Activated CD4-positive, alpha-beta memory T cell treated with anti-CD3 and anti-CD28 coated beads, Interleukin-2, amount 10 ng/mL, durations not matched to agents 7 days and 5 days (primary cell): ENCODE results near the gene RFFL. TPM values are rescaled to one million over a fixed set of nuclear protein-coding genes. Genes with fewer than 3 reads are reported as not detected.

ENCODE experiments used
- CTCF ChIA-PET: fragments of 350-600 bp; sonication (Branson Sonifier 250); formaldehyde crosslinking; loops from one replicate; lab custom pipeline; 2021; ENCODE audit warnings: antibody characterized with exemption, inconsistent platforms; lab: Charles Lee
- POLR2A ChIA-PET: fragments of 350-600 bp; sonication (Branson Sonifier 250); formaldehyde crosslinking; loops from one replicate; lab custom pipeline; 2021; ENCODE audit warnings: antibody characterized with exemption; lab: Charles Lee
- DNase-seq: peaks from one replicate; pipeline ENCODE4 v3.0.0-alpha.2; 2020
- H3K27ac Mint-ChIP-seq: one replicate; pipeline ENCODE4 v1.8.0; 2021; ENCODE audit warnings: mild to moderate bottlenecking, mixed read lengths
- H3K27me3 Mint-ChIP-seq: one replicate; pipeline ENCODE4 v1.8.0; 2021; ENCODE audit warnings: mixed read lengths
- H3K36me3 Mint-ChIP-seq: one replicate; pipeline ENCODE4 v1.8.0; 2021; ENCODE audit warnings: low read depth, mixed read lengths
- H3K4me1 Mint-ChIP-seq: one replicate; pipeline ENCODE4 v1.8.0; 2021; ENCODE audit warnings: mixed read lengths
- H3K4me3 Mint-ChIP-seq: one replicate; pipeline ENCODE4 v1.8.0; 2021; ENCODE audit warnings: mild to moderate bottlenecking, mixed read lengths
- H3K9me3 Mint-ChIP-seq: one replicate; pipeline ENCODE4 v1.8.0; 2021; ENCODE audit warnings: mixed read lengths
- total RNA-seq, 2 experiments: library from RNA; stranded (reverse); gene quantifications; one replicate each; pipeline ENCODE4 v1.2.3, GENCODE V29; 2021

Gene RFFL
- total RNA-seq, 2 experiments from 2014 or later, result 47.3 to 53.9 TPM

GRCh38 chr17:34999456-34999855 lies 64.1 kb downstream of the RFFL start:
- Mint-ChIP-seq H3K36me3 (peaks cover 38% of the 10 kb centered on the region), H3K27me3 (no peaks in the 10 kb centered on the region), H3K27ac (no peak overlapping the region), H3K4me3 (no peak overlapping the region), H3K4me1 (peaks cover 6% of the 10 kb centered on the region), H3K9me3 (no peaks in the 10 kb centered on the region)
- CTCF ChIA-PET, result interaction anchor here (1.0 to 12.7 kb wide), 8 partner anchors 10 to 120 kb away, joined by 3 to 123 read pairs (median 6); partner anchors contain the start of genes FNDC8, RAD51D and RFFL
- DNase-seq, result no peak
- POLR2A ChIA-PET, result interaction anchor here (0.8 to 4.8 kb wide), 8 partner anchors 17 to 120 kb away, joined by 3 to 29 read pairs (median 5); partner anchors contain the start of genes LIG3 and RAD51D

GRCh38 chr17:34998205-34998604 lies 65.3 kb downstream of the RFFL start:
- H3K27me3 Mint-ChIP-seq, result no peaks in the 10 kb centered on the region
- peak; percentile 87 for DNase-seq
- H3K4me3 Mint-ChIP-seq, result no peak overlapping the region
- peak overlapping the region; percentile 65 for H3K27ac Mint-ChIP-seq
- POLR2A ChIA-PET, result interaction anchor here (0.7 to 4.9 kb wide), 6 partner anchors 17 to 121 kb away, joined by 3 to 29 read pairs (median 12); partner anchors contain the start of genes LIG3 and RAD51D
- no peaks in the 10 kb centered on the region for H3K9me3 Mint-ChIP-seq
- CTCF ChIA-PET, result interaction anchor here (1.0 to 12.7 kb wide), 9 partner anchors 11 to 121 kb away, joined by 3 to 123 read pairs (median 7); partner anchors contain the start of genes FNDC8, RAD51D and RFFL
- H3K4me1 Mint-ChIP-seq, result peaks cover 9% of the 10 kb centered on the region
- H3K36me3 Mint-ChIP-seq, result peaks cover 39% of the 10 kb centered on the region

- ChIA-PET POLR2A (interaction anchor here (1.4 to 4.9 kb wide), 3 partner anchors 16 to 122 kb away, joined by 6 to 29 read pairs (median 23); partner anchors contain the start of genes LIG3, RAD51D and RFFL), CTCF (interaction anchor here (1.0 to 12.7 kb wide), 6 partner anchors 25 to 122 kb away, joined by 3 to 123 read pairs (median 8); partner anchors contain the start of genes FNDC8 and RAD51D)
- Mint-ChIP-seq H3K27me3 (no peaks in the 10 kb centered on the region), H3K27ac (peak overlapping the region; percentile 33), H3K36me3 (peaks cover 41% of the 10 kb centered on the region), H3K9me3 (no peaks in the 10 kb centered on the region), H3K4me3 (no peak overlapping the region), H3K4me1 (peaks cover 17% of the 10 kb centered on the region)
- no peak for DNase-seq
Observed at GRCh38 chr17:34997355-34997862, 66.1 kb downstream of the RFFL start.

- Mint-ChIP-seq H3K27ac (no peak overlapping the region), H3K4me3 (no peak overlapping the region), H3K9me3 (no peaks in the 10 kb centered on the region), H3K27me3 (no peaks in the 10 kb centered on the region), H3K4me1 (peaks cover 18% of the 10 kb centered on the region), H3K36me3 (peaks cover 45% of the 10 kb centered on the region)
- CTCF ChIA-PET, result interaction anchor here (0.6 to 12.7 kb wide), 6 partner anchors 22 to 122 kb away, joined by 3 to 123 read pairs (median 8); partner anchors contain the start of genes FNDC8 and RAD51D
- POLR2A ChIA-PET, result interaction anchor here (0.9 to 4.9 kb wide), 5 partner anchors 15 to 123 kb away, joined by 3 to 29 read pairs (median 6); partner anchors contain the start of genes LIG3, RAD51D and RFFL
- no peak for DNase-seq
Observed at GRCh38 chr17:34996422-34997285, 66.9 kb downstream of the RFFL start.

- Mint-ChIP-seq H3K4me3 (no peak overlapping the region), H3K9me3 (no peaks in the 10 kb centered on the region), H3K27me3 (no peaks in the 10 kb centered on the region), H3K4me1 (peaks cover 25% of the 10 kb centered on the region), H3K36me3 (peaks cover 61% of the 10 kb centered on the region), H3K27ac (no peak overlapping the region)
- ChIA-PET POLR2A (interaction anchor here (1.4 kb wide), 1 partner anchor 30 kb away, joined by 6 read pairs; no protein-coding TSS in a partner anchor), CTCF (interaction anchor here (1.0 to 12.7 kb wide), 3 partner anchors 10 to 126 kb away, joined by 3 to 123 read pairs (median 3); partner anchors contain the start of genes FNDC8 and RAD51D)
- no peak for DNase-seq
Observed at GRCh38 chr17:34993031-34993430, 70.5 kb downstream of the RFFL start.

GRCh38 chr17:34991606-34992005 lies 71.9 kb downstream of the RFFL start:
- no peaks in the 10 kb centered on the region for H3K9me3 Mint-ChIP-seq
- H3K27me3 Mint-ChIP-seq, result no peaks in the 10 kb centered on the region
- H3K27ac Mint-ChIP-seq, result peak overlapping the region; percentile 28
- ChIA-PET CTCF (interaction anchor here (0.6 to 12.7 kb wide), 3 partner anchors 10 to 127 kb away, joined by 3 to 123 read pairs (median 9); partner anchors contain the start of genes FNDC8 and RAD51D), POLR2A (interaction anchor here (1.4 to 4.4 kb wide), 5 partner anchors 10 to 128 kb away, joined by 3 to 31 read pairs (median 6); partner anchors contain the start of genes CCT6B, LIG3, RAD51D and ZNF830)
- peaks cover 24% of the 10 kb centered on the region for H3K4me1 Mint-ChIP-seq
- peaks cover 62% of the 10 kb centered on the region for H3K36me3 Mint-ChIP-seq
- DNase-seq, result no peak
- no peak overlapping the region for H3K4me3 Mint-ChIP-seq

GRCh38 chr17:34990921-34991365 lies 72.6 kb downstream of the RFFL start:
- H3K27ac Mint-ChIP-seq, result peak overlapping the region; percentile 11
- POLR2A ChIA-PET, result interaction anchor here (1.2 to 4.4 kb wide), 6 partner anchors 10 to 128 kb away, joined by 3 to 31 read pairs (median 6); partner anchors contain the start of genes CCT6B, LIG3, RAD51D and RFFL
- CTCF ChIA-PET, result interaction anchor here (0.6 to 12.7 kb wide), 4 partner anchors 9 to 128 kb away, joined by 3 to 123 read pairs (median 6); partner anchors contain the start of genes FNDC8 and RAD51D
- H3K27me3 Mint-ChIP-seq, result no peaks in the 10 kb centered on the region
- no peak overlapping the region for H3K4me3 Mint-ChIP-seq
- H3K36me3 Mint-ChIP-seq, result peaks cover 63% of the 10 kb centered on the region
- peaks cover 24% of the 10 kb centered on the region for H3K4me1 Mint-ChIP-seq
- no peaks in the 10 kb centered on the region for H3K9me3 Mint-ChIP-seq
- DNase-seq, result no peak

GRCh38 chr17:34989473-34989872 lies 74.0 kb downstream of the RFFL start:
- no peak overlapping the region for H3K27ac Mint-ChIP-seq
- H3K36me3 Mint-ChIP-seq, result peaks cover 61% of the 10 kb centered on the region
- no peak for DNase-seq
- no peak overlapping the region for H3K4me3 Mint-ChIP-seq
- ChIA-PET CTCF (interaction anchor here (12.7 kb wide), 1 partner anchor 130 kb away, joined by 123 read pairs; the partner anchor contains the start of genes FNDC8 and RAD51D), POLR2A (interaction anchor here (0.9 to 4.4 kb wide), 3 partner anchors 8 to 129 kb away, joined by 3 to 31 read pairs (median 4); partner anchors contain the start of gene LIG3)
- H3K4me1 Mint-ChIP-seq, result peaks cover 29% of the 10 kb centered on the region
- H3K9me3 Mint-ChIP-seq, result no peaks in the 10 kb centered on the region
- H3K27me3 Mint-ChIP-seq, result no peaks in the 10 kb centered on the region

- Mint-ChIP-seq H3K27ac (no peak overlapping the region), H3K9me3 (no peaks in the 10 kb centered on the region), H3K36me3 (peaks cover 55% of the 10 kb centered on the region), H3K4me1 (peaks cover 38% of the 10 kb centered on the region), H3K4me3 (no peak overlapping the region), H3K27me3 (no peaks in the 10 kb centered on the region)
- no peak for DNase-seq
- CTCF ChIA-PET, result interaction anchor here (12.7 kb wide), 1 partner anchor 130 kb away, joined by 123 read pairs; the partner anchor contains the start of genes FNDC8 and RAD51D
- POLR2A ChIA-PET, result interaction anchor here (0.7 to 4.4 kb wide), 3 partner anchors 7 to 131 kb away, joined by 3 to 31 read pairs (median 4); partner anchors contain the start of genes LIG3 and RAD51D
Observed at GRCh38 chr17:34988644-34989043, 74.9 kb downstream of the RFFL start.

- Mint-ChIP-seq H3K36me3 (peaks cover 40% of the 10 kb centered on the region), H3K9me3 (no peaks in the 10 kb centered on the region), H3K4me3 (no peak overlapping the region), H3K4me1 (peaks cover 35% of the 10 kb centered on the region), H3K27ac (no peak overlapping the region), H3K27me3 (no peaks in the 10 kb centered on the region)
- POLR2A ChIA-PET, result no interaction called here
- no peak for DNase-seq
- CTCF ChIA-PET, result interaction anchor here (1.8 kb wide), 1 partner anchor 103 kb away, joined by 5 read pairs; no protein-coding TSS in a partner anchor
Observed at GRCh38 chr17:34987232-34987631, 76.3 kb downstream of the RFFL start.

GRCh38 chr17:34981538-34982241 lies 81.8 kb downstream of the RFFL start:
- no peak for DNase-seq
- CTCF ChIA-PET, result interaction anchor here (0.8 to 3.9 kb wide), 12 partner anchors 10 to 439 kb away, joined by 3 to 18 read pairs (median 4); partner anchors contain the start of genes CCT6B, RAD51D, RFFL and ZNF830
- Mint-ChIP-seq H3K27ac (peak overlapping the region; percentile 93), H3K4me3 (peak overlapping the region; percentile 79), H3K36me3 (peaks cover 10% of the 10 kb centered on the region), H3K27me3 (no peaks in the 10 kb centered on the region), H3K4me1 (peaks cover 49% of the 10 kb centered on the region), H3K9me3 (no peaks in the 10 kb centered on the region)
- POLR2A ChIA-PET, result interaction anchor here (0.6 to 5.2 kb wide), 24 partner anchors 8 to 262 kb away, joined by 3 to 33 read pairs (median 6); partner anchors contain the start of genes CCT6B, RAD51D, RFFL and SLFN5
